Liver (tissue), 9 donors: ENCODE data around the gene FIGLA. TPM values are rescaled to one million over a fixed set of nuclear protein-coding genes. Genes with fewer than 3 reads are reported as not detected.

Experiments
- DNase-seq: peaks from one replicate; pipeline ENCODE4 v3.0.0-alpha.2; 2017; ENCODE audit warnings: low spot score
- H3K27ac ChIP-seq, 2 donors: one replicate each; pipeline ENCODE4 v1.7.0; 2013; ENCODE audit warnings: inconsistent platforms in 2 of 2, low read length in 2 of 2, control low read depth in 1 of 2, low read depth in 1 of 2, mild to moderate bottlenecking in 1 of 2
- H3K27me3 ChIP-seq, 4 donors: one replicate each; pipeline versions ENCODE4 v1.6.1 to v1.7.0; 2013; ENCODE audit warnings: low read length in 3 of 4, inconsistent platforms in 1 of 4, mild to moderate bottlenecking in 1 of 4, moderate library complexity in 1 of 4; ENCODE audit not compliant: control insufficient read depth in 4 of 4, insufficient read depth in 4 of 4
- H3K36me3 ChIP-seq, 4 donors: one replicate each; pipeline versions ENCODE4 v1.6.1 to v1.7.0; 2013; ENCODE audit warnings: low read length in 3 of 4, mild to moderate bottlenecking in 3 of 4, low read depth in 1 of 4, moderate library complexity in 1 of 4; ENCODE audit not compliant: control insufficient read depth in 4 of 4, insufficient read depth in 3 of 4
- H3K4me1 ChIP-seq, 4 donors: one replicate each; pipeline versions ENCODE4 v1.6.1 to v1.7.0; 2013; ENCODE audit warnings: low read length in 3 of 4, mild to moderate bottlenecking in 3 of 4, moderate library complexity in 1 of 4; ENCODE audit not compliant: control insufficient read depth in 4 of 4, insufficient read depth in 4 of 4
- H3K4me3 ChIP-seq, 3 donors: one replicate each; pipeline versions ENCODE4 v1.6.1 to v1.7.0; 2013; ENCODE audit warnings: low read length in 3 of 3, control low read depth in 1 of 3, low read depth in 1 of 3, mild to moderate bottlenecking in 1 of 3
- H3K9ac ChIP-seq, 2 donors: one replicate each; pipeline ENCODE4 v1.7.0; 2013; ENCODE audit warnings: low read length in 2 of 2, mild to moderate bottlenecking in 2 of 2, moderate library complexity in 2 of 2, control low read depth in 1 of 2, low read depth in 1 of 2
- H3K9me3 ChIP-seq, 4 donors: one replicate each; pipeline versions ENCODE4 v1.6.1 to v1.7.0; 2013; ENCODE audit warnings: low read length in 3 of 4; ENCODE audit not compliant: control insufficient read depth in 4 of 4
- EGR1 ChIP-seq, 2 donors: IDR thresholded peaks; 2 replicates each; pipeline ENCODE4 v1.6.1; 2016 to 2018; ENCODE audit warnings: antibody characterized with exemption in 2 of 2, low read depth in 2 of 2
- FOXA1 ChIP-seq: IDR thresholded peaks from 2 replicates; pipeline ENCODE4 v1.6.1; 2016; ENCODE audit warnings: antibody characterized with exemption
- FOXA2 ChIP-seq: IDR thresholded peaks from 2 replicates; pipeline ENCODE4 v1.6.1; 2016; ENCODE audit warnings: antibody characterized with exemption
- GABPA ChIP-seq, 2 donors: IDR thresholded peaks in 1 of 2; conservative IDR thresholded peaks in 1 of 2; 2 replicates each; pipeline ENCODE4 v1.6.1; 2016; ENCODE audit warnings: antibody characterized with exemption in 2 of 2, mild to moderate bottlenecking in 1 of 2, moderate library complexity in 1 of 2
- HNF4A ChIP-seq, 2 donors: conservative IDR thresholded peaks; 2 replicates each; pipeline ENCODE4 v1.6.1; 2016; ENCODE audit warnings: antibody characterized with exemption in 2 of 2, mild to moderate bottlenecking in 2 of 2
- HNF4G ChIP-seq: IDR thresholded peaks from 2 replicates; pipeline ENCODE4 v1.6.1; 2016; ENCODE audit warnings: antibody characterized with exemption
- JUND ChIP-seq, 2 donors: IDR thresholded peaks; 2 replicates each; pipeline ENCODE4 v1.6.1; 2016; ENCODE audit warnings: antibody characterized with exemption in 2 of 2
- NR2F2 ChIP-seq: IDR thresholded peaks from 2 replicates; pipeline ENCODE4 v1.6.1; 2016; ENCODE audit warnings: antibody characterized with exemption
- RAD21 ChIP-seq, 2 donors: IDR thresholded peaks; 2 replicates each; pipeline ENCODE4 v1.6.1; 2016; ENCODE audit warnings: antibody characterized with exemption in 2 of 2, mild to moderate bottlenecking in 2 of 2
- RXRA ChIP-seq, 2 donors: IDR thresholded peaks; 2 replicates each; pipeline ENCODE4 v1.6.1; 2017 to 2018; ENCODE audit warnings: antibody characterized with exemption in 2 of 2, mild to moderate bottlenecking in 1 of 2
- SP1 ChIP-seq: IDR thresholded peaks from 2 replicates; pipeline ENCODE4 v1.6.1; 2018; ENCODE audit warnings: antibody characterized with exemption, mild to moderate bottlenecking
- TAF1 ChIP-seq: conservative IDR thresholded peaks from 2 replicates; pipeline ENCODE4 v1.6.1; 2016; ENCODE audit warnings: antibody characterized with exemption, mild to moderate bottlenecking
- YY1 ChIP-seq: IDR thresholded peaks from 2 replicates; pipeline ENCODE4 v1.6.1; 2016; ENCODE audit warnings: antibody characterized with exemption, mild to moderate bottlenecking
- WGBS: extraction: QIAGEN DNeasy Blood & Tissue Kit; methylation state at CpG from one replicate; pipeline ENCODE4 v1.1.7; 2013; 5-methylcytosine and 5-hydroxymethylcytosine counted together
- polyA plus RNA-seq, 2 donors: library from polyadenylated mRNA; stranded (reverse) in 1 of 2; unstranded in 1 of 2; fragments of 200-250 nt in 1 of 2; fragments of >200 nt in 1 of 2; fragmentation: Nextera tagmentation in 1 of 2; extraction: Ambion mirVana in 1 of 2; gene quantifications; one replicate each; pipeline versions ENCODE4 v1.2.1 to v1.2.3, GENCODE V29; 2013 to 2015
- total RNA-seq, 2 donors: library from RNA; depleted of rRNA; stranded (reverse); fragments of >200 nt; gene quantifications; one replicate each; pipeline ENCODE4 v1.2.3, GENCODE V29; 2014
- TF ChIP-seq, protein P1 (sequence below): IDR thresholded peaks from 2 replicates; pipeline ENCODE4 v1.6.1; 2016; ENCODE audit warnings: antibody characterized with exemption
- TF ChIP-seq, protein P2 (sequence below): IDR thresholded peaks from 2 replicates; pipeline ENCODE4 v1.6.1; 2016; ENCODE audit warnings: antibody characterized with exemption, mild to moderate bottlenecking
- TF ChIP-seq, protein P3 (sequence below): IDR thresholded peaks from 2 replicates; pipeline ENCODE4 v1.6.1; 2016; ENCODE audit warnings: antibody characterized with exemption
- TF ChIP-seq, protein P4 (sequence below): fragments of 150-350 bp; IDR thresholded peaks from 2 replicates; pipeline ENCODE4 v1.5.1; 2017; ENCODE audit warnings: improper control_type of control experiment, low read depth, low read length; ENCODE audit not compliant: missing input control
- TF ChIP-seq, protein P5 (sequence below): IDR thresholded peaks from 2 replicates; pipeline ENCODE4 v1.6.1; 2016; ENCODE audit warnings: antibody characterized with exemption
- donor health status: healthy.
- donor health status: healthy.
- donor health status: healthy.
- donor health status: healthy.
- donor health status: healthy.

Gene FIGLA
- total and polyA plus RNA-seq, 4 donors: not detected

GRCh38 chr2:70807102-70807827 is 16.8 kb upstream of the FIGLA start:
- H3K9me3 ChIP-seq: no peaks in the 10 kb centered on the region
- no peaks in the 10 kb centered on the region for H3K27me3 ChIP-seq
- DNase-seq: no peak
- no peak overlapping the region for H3K9ac ChIP-seq
- H3K27ac ChIP-seq: no peak overlapping the region
- TF ChIP-seq RXRA (IDR thresholded peaks at IDR 0.05) (no peak), FOXA1 (no peak), TAF1 (no peak)
- H3K4me3 ChIP-seq: no peak overlapping the region
- no peaks in the 10 kb centered on the region for H3K36me3 ChIP-seq
- H3K4me1 ChIP-seq: no peaks in the 10 kb centered on the region
- whole genome bisulfite sequencing: 81% methylated on average over 6 of the region's 6 CpGs

DNA sequence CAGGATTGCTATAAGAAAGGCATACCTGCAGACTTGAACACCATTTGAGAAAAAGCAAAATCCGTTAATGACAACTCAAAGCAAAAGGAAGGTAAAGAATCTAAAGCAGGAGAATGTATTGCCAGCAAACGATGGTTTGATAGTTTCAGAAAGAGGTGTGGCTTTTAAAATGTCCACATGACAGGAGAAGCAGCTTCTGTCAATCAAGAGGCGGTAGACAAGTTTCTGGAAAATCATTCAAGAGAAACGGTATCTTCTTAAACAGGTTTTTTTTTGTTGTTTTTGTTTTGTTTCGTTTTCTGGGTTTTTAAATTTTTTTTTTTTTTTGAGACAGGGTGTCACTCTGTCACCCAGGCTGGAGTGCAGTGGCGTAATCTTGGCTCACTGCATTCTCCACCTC is 16.2 kb upstream of the FIGLA start:
- H3K36me3 ChIP-seq: no peaks in the 10 kb centered on the region
- H3K9ac ChIP-seq: no peak overlapping the region
- no peak overlapping the region for H3K4me3 ChIP-seq
- H3K27ac ChIP-seq: no peak overlapping the region
- TF ChIP-seq, protein P1, sequence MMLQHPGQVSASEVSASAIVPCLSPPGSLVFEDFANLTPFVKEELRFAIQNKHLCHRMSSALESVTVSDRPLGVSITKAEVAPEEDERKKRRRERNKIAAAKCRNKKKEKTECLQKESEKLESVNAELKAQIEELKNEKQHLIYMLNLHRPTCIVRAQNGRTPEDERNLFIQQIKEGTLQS: no peak
- TF ChIP-seq HNF4A (conservative IDR thresholded peaks at IDR 0.05): no peak
- no peak for TF ChIP-seq YY1
- TF ChIP-seq GABPA (IDR thresholded peaks at IDR 0.05 in 1 of 2, conservative IDR thresholded peaks at IDR 0.05 in 1 of 2): no peak
- TF ChIP-seq HNF4G: no peak
- TF ChIP-seq TAF1: no peak
- no peak for TF ChIP-seq EGR1 (IDR thresholded peaks at IDR 0.05; ENCODE audit: low read depth in 2 of 2)
- TF ChIP-seq NR2F2: no peak
- TF ChIP-seq JUND (IDR thresholded peaks at IDR 0.05): no peak
- TF ChIP-seq FOXA1: no peak
- TF ChIP-seq RXRA (IDR thresholded peaks at IDR 0.05): no peak
- no peak for TF ChIP-seq SP1
- TF ChIP-seq, protein P2, sequence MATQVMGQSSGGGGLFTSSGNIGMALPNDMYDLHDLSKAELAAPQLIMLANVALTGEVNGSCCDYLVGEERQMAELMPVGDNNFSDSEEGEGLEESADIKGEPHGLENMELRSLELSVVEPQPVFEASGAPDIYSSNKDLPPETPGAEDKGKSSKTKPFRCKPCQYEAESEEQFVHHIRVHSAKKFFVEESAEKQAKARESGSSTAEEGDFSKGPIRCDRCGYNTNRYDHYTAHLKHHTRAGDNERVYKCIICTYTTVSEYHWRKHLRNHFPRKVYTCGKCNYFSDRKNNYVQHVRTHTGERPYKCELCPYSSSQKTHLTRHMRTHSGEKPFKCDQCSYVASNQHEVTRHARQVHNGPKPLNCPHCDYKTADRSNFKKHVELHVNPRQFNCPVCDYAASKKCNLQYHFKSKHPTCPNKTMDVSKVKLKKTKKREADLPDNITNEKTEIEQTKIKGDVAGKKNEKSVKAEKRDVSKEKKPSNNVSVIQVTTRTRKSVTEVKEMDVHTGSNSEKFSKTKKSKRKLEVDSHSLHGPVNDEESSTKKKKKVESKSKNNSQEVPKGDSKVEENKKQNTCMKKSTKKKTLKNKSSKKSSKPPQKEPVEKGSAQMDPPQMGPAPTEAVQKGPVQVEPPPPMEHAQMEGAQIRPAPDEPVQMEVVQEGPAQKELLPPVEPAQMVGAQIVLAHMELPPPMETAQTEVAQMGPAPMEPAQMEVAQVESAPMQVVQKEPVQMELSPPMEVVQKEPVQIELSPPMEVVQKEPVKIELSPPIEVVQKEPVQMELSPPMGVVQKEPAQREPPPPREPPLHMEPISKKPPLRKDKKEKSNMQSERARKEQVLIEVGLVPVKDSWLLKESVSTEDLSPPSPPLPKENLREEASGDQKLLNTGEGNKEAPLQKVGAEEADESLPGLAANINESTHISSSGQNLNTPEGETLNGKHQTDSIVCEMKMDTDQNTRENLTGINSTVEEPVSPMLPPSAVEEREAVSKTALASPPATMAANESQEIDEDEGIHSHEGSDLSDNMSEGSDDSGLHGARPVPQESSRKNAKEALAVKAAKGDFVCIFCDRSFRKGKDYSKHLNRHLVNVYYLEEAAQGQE: no peak
- TF ChIP-seq, protein P3, sequence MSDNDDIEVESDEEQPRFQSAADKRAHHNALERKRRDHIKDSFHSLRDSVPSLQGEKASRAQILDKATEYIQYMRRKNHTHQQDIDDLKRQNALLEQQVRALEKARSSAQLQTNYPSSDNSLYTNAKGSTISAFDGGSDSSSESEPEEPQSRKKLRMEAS: no peak
- TF ChIP-seq RAD21 (IDR thresholded peaks at IDR 0.05): no peak
- TF ChIP-seq, protein P4, sequence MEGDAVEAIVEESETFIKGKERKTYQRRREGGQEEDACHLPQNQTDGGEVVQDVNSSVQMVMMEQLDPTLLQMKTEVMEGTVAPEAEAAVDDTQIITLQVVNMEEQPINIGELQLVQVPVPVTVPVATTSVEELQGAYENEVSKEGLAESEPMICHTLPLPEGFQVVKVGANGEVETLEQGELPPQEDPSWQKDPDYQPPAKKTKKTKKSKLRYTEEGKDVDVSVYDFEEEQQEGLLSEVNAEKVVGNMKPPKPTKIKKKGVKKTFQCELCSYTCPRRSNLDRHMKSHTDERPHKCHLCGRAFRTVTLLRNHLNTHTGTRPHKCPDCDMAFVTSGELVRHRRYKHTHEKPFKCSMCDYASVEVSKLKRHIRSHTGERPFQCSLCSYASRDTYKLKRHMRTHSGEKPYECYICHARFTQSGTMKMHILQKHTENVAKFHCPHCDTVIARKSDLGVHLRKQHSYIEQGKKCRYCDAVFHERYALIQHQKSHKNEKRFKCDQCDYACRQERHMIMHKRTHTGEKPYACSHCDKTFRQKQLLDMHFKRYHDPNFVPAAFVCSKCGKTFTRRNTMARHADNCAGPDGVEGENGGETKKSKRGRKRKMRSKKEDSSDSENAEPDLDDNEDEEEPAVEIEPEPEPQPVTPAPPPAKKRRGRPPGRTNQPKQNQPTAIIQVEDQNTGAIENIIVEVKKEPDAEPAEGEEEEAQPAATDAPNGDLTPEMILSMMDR: no peak
- TF ChIP-seq, protein P5, sequence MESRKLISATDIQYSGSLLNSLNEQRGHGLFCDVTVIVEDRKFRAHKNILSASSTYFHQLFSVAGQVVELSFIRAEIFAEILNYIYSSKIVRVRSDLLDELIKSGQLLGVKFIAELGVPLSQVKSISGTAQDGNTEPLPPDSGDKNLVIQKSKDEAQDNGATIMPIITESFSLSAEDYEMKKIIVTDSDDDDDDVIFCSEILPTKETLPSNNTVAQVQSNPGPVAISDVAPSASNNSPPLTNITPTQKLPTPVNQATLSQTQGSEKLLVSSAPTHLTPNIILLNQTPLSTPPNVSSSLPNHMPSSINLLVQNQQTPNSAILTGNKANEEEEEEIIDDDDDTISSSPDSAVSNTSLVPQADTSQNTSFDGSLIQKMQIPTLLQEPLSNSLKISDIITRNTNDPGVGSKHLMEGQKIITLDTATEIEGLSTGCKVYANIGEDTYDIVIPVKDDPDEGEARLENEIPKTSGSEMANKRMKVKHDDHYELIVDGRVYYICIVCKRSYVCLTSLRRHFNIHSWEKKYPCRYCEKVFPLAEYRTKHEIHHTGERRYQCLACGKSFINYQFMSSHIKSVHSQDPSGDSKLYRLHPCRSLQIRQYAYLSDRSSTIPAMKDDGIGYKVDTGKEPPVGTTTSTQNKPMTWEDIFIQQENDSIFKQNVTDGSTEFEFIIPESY: no peak
- TF ChIP-seq FOXA2: no peak
- WGBS: 57% methylated on average over 6 of the region's 6 CpGs
- DNase-seq: no peak
- H3K4me1 ChIP-seq: no peaks in the 10 kb centered on the region
- H3K27me3 ChIP-seq: peaks cover 0 to 2% (median 0%) of the 10 kb centered on the region in 4 donors
- H3K9me3 ChIP-seq: no peaks in the 10 kb centered on the region
